ENCODE results near the gene PHF5A.

PHF5A gene

DNA sequence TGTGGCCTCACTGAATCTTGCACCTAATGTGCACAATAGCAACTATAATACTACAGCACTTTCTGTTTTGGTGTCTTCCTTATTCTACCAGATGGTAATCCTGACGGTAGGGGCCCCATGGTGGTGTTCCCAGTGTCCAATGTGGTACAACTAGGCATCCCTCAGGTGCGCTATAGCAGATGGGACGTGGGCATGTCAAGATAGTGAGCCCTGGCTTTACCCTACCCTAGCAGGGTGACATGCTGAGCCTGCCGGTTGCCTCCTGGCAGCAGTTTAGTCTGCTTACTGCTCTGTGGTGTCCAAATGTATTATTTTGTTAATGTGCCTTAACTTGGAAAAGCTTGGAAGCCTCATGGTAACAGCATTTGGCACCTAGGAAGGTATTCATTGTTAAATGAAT, 19.6 kb upstream of the PHF5A start:
- no peaks in the 10 kb centered on the region for H3K9me3 ChIP-seq (ENCODE audit: control insufficient read depth in 5 of 5, low read length in 5 of 5)
- H3K27ac ChIP-seq (ENCODE audit: low read depth, low read length) = peak overlapping the region; percentile 10
- H3K9ac ChIP-seq (ENCODE audit: low read length in 5 of 5) = no peak overlapping the region
- H3K36me3 ChIP-seq (ENCODE audit: control insufficient read depth in 5 of 5, insufficient read depth in 5 of 5, low read length in 5 of 5) = no peaks in the 10 kb centered on the region
- H3K27me3 ChIP-seq (ENCODE audit: control insufficient read depth in 5 of 5, insufficient read depth in 4 of 5, low read length in 5 of 5) = no peaks in the 10 kb centered on the region
- H3K4me1 ChIP-seq (ENCODE audit: control insufficient read depth in 5 of 5, insufficient read depth in 5 of 5, low read length in 5 of 5) = peaks cover 0 to 50% (median 38%) of the 10 kb centered on the region in 5 donors
- H3K4me3 ChIP-seq (ENCODE audit: low read depth in 1 of 5, low read length in 5 of 5) = no peak overlapping the region

DNA sequence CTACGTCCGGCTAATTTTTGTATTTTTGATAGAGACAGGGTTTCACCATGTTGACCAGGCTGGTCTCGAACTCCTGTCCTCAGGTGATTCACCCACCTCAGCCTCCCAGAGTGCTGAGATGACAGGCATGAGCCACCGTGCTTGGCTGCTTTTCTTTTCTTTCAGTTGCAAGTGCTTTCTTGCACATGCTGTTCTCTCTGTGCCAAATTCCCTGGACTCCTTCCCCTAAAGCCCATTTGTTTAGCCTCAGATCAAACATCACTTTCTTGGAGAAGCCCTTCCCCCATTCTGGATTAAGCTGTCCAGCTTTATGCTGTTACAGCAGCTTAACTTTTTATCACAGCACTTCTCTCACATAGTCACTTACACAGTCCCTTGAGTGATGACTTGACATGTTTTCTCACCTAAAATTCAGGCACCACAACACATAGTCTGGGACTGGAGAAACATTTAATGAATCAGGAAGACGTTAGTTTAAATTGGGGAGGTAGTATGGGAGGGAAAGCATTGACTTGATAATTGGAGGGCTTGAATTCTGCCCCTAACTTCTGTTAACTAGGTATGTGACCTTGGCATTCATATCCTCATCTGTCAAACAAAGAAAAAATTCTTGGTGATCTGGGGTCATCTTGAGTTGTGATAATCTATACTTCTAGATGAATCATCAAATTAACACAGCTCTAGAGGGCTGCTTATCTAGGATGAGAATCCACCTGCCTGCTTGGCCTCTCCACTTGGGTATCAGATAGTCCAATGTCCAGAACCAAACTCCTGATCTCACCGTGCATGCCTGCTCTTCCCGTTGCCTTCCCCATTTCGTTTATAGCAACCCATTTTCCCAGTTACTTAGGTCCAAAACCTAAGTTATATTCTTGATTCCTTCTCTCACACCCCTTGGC, 18.8 kb upstream of the PHF5A start:
- H3K4me3 ChIP-seq (ENCODE audit: low read depth in 1 of 5, low read length in 5 of 5) = no peak overlapping the region
- H3K27me3 ChIP-seq (ENCODE audit: control insufficient read depth in 5 of 5, insufficient read depth in 4 of 5, low read length in 5 of 5) = no peaks in the 10 kb centered on the region
- H3K9me3 ChIP-seq (ENCODE audit: control insufficient read depth in 5 of 5, low read length in 5 of 5) = no peaks in the 10 kb centered on the region
- H3K27ac ChIP-seq (ENCODE audit: low read depth, low read length) = peak overlapping the region; percentile 27
- peaks cover 5 to 58% (median 43%) of the 10 kb centered on the region in 5 donors for H3K4me1 ChIP-seq (ENCODE audit: control insufficient read depth in 5 of 5, insufficient read depth in 5 of 5, low read length in 5 of 5)
- no peaks in the 10 kb centered on the region for H3K36me3 ChIP-seq (ENCODE audit: control insufficient read depth in 5 of 5, insufficient read depth in 5 of 5, low read length in 5 of 5)
- no peak overlapping the region for H3K9ac ChIP-seq (ENCODE audit: low read length in 5 of 5)

DNA sequence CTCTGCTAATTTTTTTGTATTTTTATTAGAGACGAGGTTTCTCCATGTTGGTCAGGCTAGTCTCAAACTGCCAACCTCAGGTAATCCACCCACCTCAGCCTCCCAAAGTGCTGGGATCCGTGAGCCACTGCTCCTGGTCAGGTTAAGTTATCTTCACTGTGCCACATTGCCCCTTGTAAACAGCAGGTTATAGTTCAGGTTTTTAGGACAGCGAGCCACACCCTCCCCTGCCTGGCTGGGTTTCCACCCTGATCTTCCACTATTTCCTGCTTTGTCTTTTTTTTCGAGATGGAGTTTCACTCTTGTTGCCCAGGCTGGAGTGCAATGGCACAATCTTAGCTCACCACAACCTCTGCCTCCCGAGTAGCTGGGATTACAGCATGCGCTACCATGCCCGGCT, 16.5 kb upstream of the PHF5A start:
- no peaks in the 10 kb centered on the region for H3K9me3 ChIP-seq (ENCODE audit: control insufficient read depth in 5 of 5, low read length in 5 of 5)
- no peak overlapping the region for H3K9ac ChIP-seq (ENCODE audit: low read length in 5 of 5)
- H3K4me3 ChIP-seq (ENCODE audit: low read depth in 1 of 5, low read length in 5 of 5) = no peak overlapping the region
- no peaks in the 10 kb centered on the region for H3K27me3 ChIP-seq (ENCODE audit: control insufficient read depth in 5 of 5, insufficient read depth in 4 of 5, low read length in 5 of 5)
- H3K4me1 ChIP-seq (ENCODE audit: control insufficient read depth in 5 of 5, insufficient read depth in 5 of 5, low read length in 5 of 5) = peaks cover 10 to 70% (median 55%) of the 10 kb centered on the region in 5 donors
- H3K27ac ChIP-seq (ENCODE audit: low read depth, low read length) = no peak overlapping the region
- H3K36me3 ChIP-seq (ENCODE audit: control insufficient read depth in 5 of 5, insufficient read depth in 5 of 5, low read length in 5 of 5) = no peaks in the 10 kb centered on the region

- peaks cover 0 to 2% (median 0%) of the 10 kb centered on the region in 5 donors for H3K36me3 ChIP-seq (ENCODE audit: control insufficient read depth in 5 of 5, insufficient read depth in 5 of 5, low read length in 5 of 5)
These were observed 13.9 kb upstream of the PHF5A start for GRCh38 chr22:41482319-41482935.

DNA sequence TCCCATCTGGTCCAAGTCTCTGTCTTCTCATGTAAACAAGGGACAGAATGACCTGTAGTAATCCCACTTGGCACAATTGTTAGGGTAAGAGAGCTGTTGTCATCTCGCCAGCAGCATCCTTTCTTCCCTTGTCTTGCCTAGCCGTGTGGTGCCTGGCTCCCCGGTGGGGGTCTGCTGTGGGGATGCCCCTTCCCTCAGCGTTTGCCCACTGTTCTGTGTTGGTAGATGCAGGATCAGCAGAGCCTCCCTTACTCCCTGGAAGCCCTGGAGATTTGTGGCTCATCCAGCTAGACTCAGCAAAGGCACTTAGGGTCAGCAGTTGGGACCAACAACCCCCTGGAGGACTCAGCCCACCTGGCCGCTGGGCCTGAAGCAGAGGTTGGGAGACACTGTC, 13.4 kb upstream of the PHF5A start:
- Histone ChIP-seq H3K9me3 (ENCODE audit: control insufficient read depth in 5 of 5, low read length in 5 of 5) (no peaks in the 10 kb centered on the region), H3K9ac (ENCODE audit: low read length in 5 of 5) (peak overlapping the region in 2 of 5 donors; percentile 13 to 28), H3K4me3 (ENCODE audit: low read depth in 1 of 5, low read length in 5 of 5) (no peak overlapping the region), H3K27ac (ENCODE audit: low read depth, low read length) (peak overlapping the region; percentile 80), H3K4me1 (ENCODE audit: control insufficient read depth in 5 of 5, insufficient read depth in 5 of 5, low read length in 5 of 5) (peaks cover 12 to 67% (median 59%) of the 10 kb centered on the region in 5 donors), H3K36me3 (ENCODE audit: control insufficient read depth in 5 of 5, insufficient read depth in 5 of 5, low read length in 5 of 5) (peaks cover 0 to 2% (median 0%) of the 10 kb centered on the region in 5 donors), H3K27me3 (ENCODE audit: control insufficient read depth in 5 of 5, insufficient read depth in 4 of 5, low read length in 5 of 5) (no peaks in the 10 kb centered on the region)

More at GRCh38 chr22:41482319-41482935, 13.9 kb upstream of the PHF5A start:
- Histone ChIP-seq H3K27me3 (ENCODE audit: control insufficient read depth in 5 of 5, insufficient read depth in 4 of 5, low read length in 5 of 5) (no peaks in the 10 kb centered on the region), H3K27ac (ENCODE audit: low read depth, low read length) (peak overlapping the region; percentile 80), H3K9ac (ENCODE audit: low read length in 5 of 5) (peak overlapping the region in 2 of 5 donors; percentile 28), H3K4me1 (ENCODE audit: control insufficient read depth in 5 of 5, insufficient read depth in 5 of 5, low read length in 5 of 5) (peaks cover 12 to 72% (median 64%) of the 10 kb centered on the region in 5 donors), H3K4me3 (ENCODE audit: low read depth in 1 of 5, low read length in 5 of 5) (no peak overlapping the region), H3K9me3 (ENCODE audit: control insufficient read depth in 5 of 5, low read length in 5 of 5) (no peaks in the 10 kb centered on the region)

DNA sequence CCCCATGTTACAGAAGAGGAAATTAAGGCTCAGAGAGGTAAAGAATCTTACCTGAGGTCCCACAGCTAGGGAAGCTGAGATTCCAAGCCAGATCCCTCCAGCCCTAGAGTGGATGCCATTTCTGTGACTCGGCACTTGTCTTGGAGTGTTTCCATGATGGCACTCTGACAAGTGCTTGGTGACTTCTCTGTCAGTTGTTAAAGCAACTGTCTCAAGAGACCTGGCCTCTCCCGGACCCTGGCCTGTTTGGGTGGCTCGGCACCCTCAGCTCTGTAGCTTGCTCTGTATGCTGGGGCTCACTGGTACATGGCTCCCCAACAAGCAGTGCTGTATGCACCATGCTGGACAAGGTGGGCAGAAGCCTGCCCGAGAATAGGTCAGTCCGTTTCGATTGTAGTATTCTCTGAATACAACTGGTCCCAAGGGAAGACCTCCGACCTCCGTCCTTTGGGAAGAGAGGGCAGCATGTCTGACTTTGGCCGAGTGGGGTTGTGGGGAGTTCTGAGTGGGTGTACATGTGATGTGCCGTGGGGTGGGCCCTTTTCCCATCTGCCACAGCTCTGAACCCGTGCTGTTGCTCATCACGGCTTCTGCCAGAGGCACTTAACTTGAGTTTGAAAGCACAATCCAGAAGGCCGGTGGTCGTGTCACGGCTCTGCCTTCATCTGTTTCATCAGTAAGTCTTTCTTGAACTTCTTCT, 12.8 kb upstream of the PHF5A start:
- peak overlapping the region; percentile 80 for H3K27ac ChIP-seq (ENCODE audit: low read depth, low read length)
- H3K4me3 ChIP-seq (ENCODE audit: low read depth in 1 of 5, low read length in 5 of 5) = no peak overlapping the region
- H3K27me3 ChIP-seq (ENCODE audit: control insufficient read depth in 5 of 5, insufficient read depth in 4 of 5, low read length in 5 of 5) = no peaks in the 10 kb centered on the region
- H3K9me3 ChIP-seq (ENCODE audit: control insufficient read depth in 5 of 5, low read length in 5 of 5) = no peaks in the 10 kb centered on the region
- peaks cover 12 to 65% (median 59%) of the 10 kb centered on the region in 5 donors for H3K4me1 ChIP-seq (ENCODE audit: control insufficient read depth in 5 of 5, insufficient read depth in 5 of 5, low read length in 5 of 5)
- peak overlapping the region in 3 of 5 donors; percentile 18 to 28 (median 22) for H3K9ac ChIP-seq (ENCODE audit: low read length in 5 of 5)
- peaks cover 0 to 2% (median 0%) of the 10 kb centered on the region in 5 donors for H3K36me3 ChIP-seq (ENCODE audit: control insufficient read depth in 5 of 5, insufficient read depth in 5 of 5, low read length in 5 of 5)

DNA sequence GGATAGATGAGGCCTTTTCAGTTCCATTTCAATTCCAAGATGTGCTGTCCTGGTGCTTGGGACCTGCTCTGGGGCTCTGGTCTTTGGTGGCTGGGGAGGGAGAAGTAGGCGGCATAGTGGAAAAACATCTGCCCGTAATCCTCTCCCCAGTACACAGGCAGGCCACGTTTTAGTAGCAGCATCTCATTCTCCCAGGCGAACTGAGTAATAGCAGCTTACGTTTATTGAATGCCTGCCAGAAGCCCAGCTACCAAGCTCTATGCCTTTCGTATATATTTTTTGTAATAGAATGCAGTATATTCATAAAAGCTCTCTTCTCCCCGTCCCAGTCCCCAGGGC, 11.9 kb upstream of the PHF5A start:
- Histone ChIP-seq H3K4me1 (ENCODE audit: control insufficient read depth in 5 of 5, insufficient read depth in 5 of 5, low read length in 5 of 5) (peaks cover 12 to 59% (median 59%) of the 10 kb centered on the region in 5 donors), H3K27me3 (ENCODE audit: control insufficient read depth in 5 of 5, insufficient read depth in 4 of 5, low read length in 5 of 5) (no peaks in the 10 kb centered on the region), H3K4me3 (ENCODE audit: low read depth in 1 of 5, low read length in 5 of 5) (no peak overlapping the region), H3K27ac (ENCODE audit: low read depth, low read length) (peak overlapping the region; percentile 80), H3K36me3 (ENCODE audit: control insufficient read depth in 5 of 5, insufficient read depth in 5 of 5, low read length in 5 of 5) (peaks cover 0 to 2% (median 0%) of the 10 kb centered on the region in 5 donors), H3K9ac (ENCODE audit: low read length in 5 of 5) (peak overlapping the region in 1 of 5 donors; percentile 43), H3K9me3 (ENCODE audit: control insufficient read depth in 5 of 5, low read length in 5 of 5) (no peaks in the 10 kb centered on the region)

DNA sequence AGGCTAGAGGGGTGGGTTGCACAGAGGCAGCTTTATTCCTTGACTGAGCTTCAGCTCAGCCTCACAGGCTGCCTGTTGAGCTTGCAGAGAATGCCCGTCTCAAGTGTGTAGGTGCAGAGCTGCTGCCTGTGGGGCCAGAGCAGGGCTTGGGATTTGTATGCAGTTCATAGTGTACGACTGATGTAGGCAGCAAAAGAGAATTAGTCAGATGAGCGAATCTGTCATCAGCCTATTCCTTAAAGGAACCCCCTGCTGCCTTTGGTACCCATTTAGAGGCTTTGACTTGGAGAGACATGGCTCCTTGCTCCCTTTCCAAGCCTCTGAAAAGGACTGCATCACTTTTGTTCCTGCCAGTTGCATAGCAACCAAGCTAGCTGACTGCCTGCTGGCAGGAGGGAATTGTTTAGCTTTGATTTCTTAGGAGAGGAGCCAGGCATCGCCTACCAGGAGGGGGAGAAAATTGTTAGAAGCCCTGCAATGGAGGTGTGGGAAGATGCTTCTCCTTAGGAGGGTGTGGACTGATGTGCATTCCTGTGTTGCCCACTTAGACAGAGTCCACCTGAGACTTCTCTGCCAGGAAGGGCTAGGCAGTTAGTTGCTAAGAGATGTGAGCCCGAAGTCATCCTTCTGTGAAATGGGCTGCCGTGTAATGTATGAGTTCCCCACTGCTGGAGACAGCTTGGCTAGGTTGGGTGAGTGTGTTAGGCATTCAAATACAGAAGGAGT, 11.3 kb upstream of the PHF5A start:
- Histone ChIP-seq H3K27ac (ENCODE audit: low read depth, low read length) (peak overlapping the region; percentile 68), H3K36me3 (ENCODE audit: control insufficient read depth in 5 of 5, insufficient read depth in 5 of 5, low read length in 5 of 5) (peaks cover 0 to 2% (median 0%) of the 10 kb centered on the region in 5 donors), H3K4me1 (ENCODE audit: control insufficient read depth in 5 of 5, insufficient read depth in 5 of 5, low read length in 5 of 5) (peaks cover 12 to 55% (median 55%) of the 10 kb centered on the region in 5 donors), H3K27me3 (ENCODE audit: control insufficient read depth in 5 of 5, insufficient read depth in 4 of 5, low read length in 5 of 5) (no peaks in the 10 kb centered on the region), H3K4me3 (ENCODE audit: low read depth in 1 of 5, low read length in 5 of 5) (no peak overlapping the region), H3K9me3 (ENCODE audit: control insufficient read depth in 5 of 5, low read length in 5 of 5) (no peaks in the 10 kb centered on the region), H3K9ac (ENCODE audit: low read length in 5 of 5) (peak overlapping the region in 2 of 5 donors; percentile 18 to 44)

GRCh38 chr22:41478891-41479521, 10.5 kb upstream of the PHF5A start:
- peak overlapping the region; percentile 68 for H3K27ac ChIP-seq (ENCODE audit: low read depth, low read length)
- H3K4me1 ChIP-seq (ENCODE audit: control insufficient read depth in 5 of 5, insufficient read depth in 5 of 5, low read length in 5 of 5) = peaks cover 12 to 54% (median 52%) of the 10 kb centered on the region in 5 donors
- peak overlapping the region in 1 of 5 donors; percentile 9 for H3K4me3 ChIP-seq (ENCODE audit: low read depth in 1 of 5, low read length in 5 of 5)
- peak overlapping the region in 2 of 5 donors; percentile 44 to 47 for H3K9ac ChIP-seq (ENCODE audit: low read length in 5 of 5)
- peaks cover 0 to 2% (median 0%) of the 10 kb centered on the region in 5 donors for H3K36me3 ChIP-seq (ENCODE audit: control insufficient read depth in 5 of 5, insufficient read depth in 5 of 5, low read length in 5 of 5)
- no peaks in the 10 kb centered on the region for H3K9me3 ChIP-seq (ENCODE audit: control insufficient read depth in 5 of 5, low read length in 5 of 5)
- no peaks in the 10 kb centered on the region for H3K27me3 ChIP-seq (ENCODE audit: control insufficient read depth in 5 of 5, insufficient read depth in 4 of 5, low read length in 5 of 5)
